Measurements from ENCODE around the gene APOBEC3B.
"Not testable (repeated sequence)": the region's sequence is repeated elsewhere in the genome, so short reads cannot be mapped to it uniquely, and the experiment has no call there.

The APOBEC3B gene

DNA sequence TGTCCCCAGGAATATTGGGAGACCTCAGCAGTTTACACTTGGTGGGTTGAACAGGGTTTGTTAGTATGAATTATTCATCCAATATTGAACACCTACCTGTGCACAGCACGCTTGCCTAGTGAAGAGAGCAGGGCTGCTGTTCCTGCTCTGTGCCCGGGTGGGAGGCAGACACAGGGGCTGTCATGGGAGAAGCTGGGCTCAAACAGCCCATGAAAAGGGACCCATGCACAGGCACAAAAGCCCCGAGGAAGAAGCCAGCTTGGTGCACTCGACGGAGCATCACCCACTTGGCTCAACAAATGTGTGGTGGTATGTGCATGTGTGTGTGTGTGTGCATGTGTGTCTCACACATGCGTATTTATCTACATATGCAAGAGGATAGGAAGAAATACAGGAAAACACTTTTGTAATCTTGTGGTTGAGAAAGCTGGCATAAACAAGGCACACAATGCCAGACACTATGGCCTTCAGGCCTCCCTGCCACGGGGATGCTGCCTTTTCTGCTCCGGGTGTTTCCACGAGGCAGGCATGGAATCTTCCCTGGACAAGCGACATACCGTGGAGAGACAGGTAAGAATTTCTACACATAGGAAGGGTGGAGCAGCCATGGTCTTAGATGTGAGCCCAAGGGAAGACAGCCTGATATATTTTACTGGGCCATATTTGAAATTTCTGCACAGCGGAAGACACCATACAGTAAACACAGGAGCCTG, 29.7 kb upstream of the APOBEC3B start:
- DNase-seq, result no peak

DNA sequence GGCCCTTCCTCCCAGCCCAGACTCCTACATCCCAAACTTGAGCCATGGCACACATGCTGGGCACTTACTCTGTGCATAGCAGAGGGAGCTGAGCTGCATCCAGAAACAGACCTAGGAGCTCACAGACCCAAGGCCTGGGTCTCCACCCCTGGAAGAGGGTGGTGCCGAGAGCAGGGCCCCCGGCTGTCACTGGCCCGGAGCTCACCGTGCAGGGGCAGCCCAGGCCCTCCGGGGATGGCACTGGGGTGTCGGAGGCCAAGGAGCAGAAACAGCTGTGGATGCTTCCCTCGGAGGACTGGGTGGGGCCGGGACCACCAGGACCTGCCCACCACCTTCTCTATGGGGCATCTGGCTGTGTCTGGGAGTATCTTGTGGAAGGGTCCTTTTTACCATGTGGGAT, 29.1 kb upstream of the APOBEC3B start:
- DNase-seq, result no peak

DNA sequence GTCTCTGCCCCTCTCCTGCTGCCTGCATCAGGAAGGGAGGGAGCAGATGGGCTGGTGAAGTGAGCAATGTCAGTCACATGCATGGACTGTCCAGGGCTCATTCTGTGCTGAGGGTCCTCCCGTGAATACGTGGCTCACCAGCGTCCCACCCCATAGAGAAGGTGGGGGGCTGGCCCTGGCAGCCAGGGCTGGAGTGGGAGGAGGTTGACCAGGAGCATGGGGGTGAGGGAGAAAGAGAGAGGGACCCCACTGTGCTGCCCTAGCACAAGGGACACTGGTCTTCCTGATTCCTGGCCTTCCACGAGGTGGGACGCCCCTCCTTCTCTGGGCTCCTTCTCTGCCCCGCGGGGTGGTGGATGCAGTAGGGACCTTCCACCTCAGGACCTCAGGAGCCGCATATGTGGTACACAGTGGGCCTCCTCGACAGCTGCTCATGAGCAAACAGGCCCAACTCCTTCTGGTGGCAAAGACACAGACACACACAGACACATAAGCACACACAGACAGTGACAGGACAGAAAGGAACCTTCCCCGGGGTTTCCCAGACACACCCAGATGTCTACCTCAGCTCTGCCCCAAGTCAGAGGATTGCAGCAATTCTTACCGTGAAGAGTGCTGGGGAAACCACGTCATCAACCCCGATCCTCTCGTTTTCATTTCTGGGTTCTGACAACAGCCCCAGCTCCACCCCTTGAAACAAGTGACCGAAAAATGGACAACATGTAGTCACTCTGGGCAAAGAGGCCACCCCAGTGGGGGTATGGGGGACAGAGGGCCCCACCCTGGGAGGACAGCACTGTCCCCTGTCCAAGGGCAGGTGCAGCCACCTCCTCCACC, 28.4 kb upstream of the APOBEC3B start:
- no peak for DNase-seq

DNA sequence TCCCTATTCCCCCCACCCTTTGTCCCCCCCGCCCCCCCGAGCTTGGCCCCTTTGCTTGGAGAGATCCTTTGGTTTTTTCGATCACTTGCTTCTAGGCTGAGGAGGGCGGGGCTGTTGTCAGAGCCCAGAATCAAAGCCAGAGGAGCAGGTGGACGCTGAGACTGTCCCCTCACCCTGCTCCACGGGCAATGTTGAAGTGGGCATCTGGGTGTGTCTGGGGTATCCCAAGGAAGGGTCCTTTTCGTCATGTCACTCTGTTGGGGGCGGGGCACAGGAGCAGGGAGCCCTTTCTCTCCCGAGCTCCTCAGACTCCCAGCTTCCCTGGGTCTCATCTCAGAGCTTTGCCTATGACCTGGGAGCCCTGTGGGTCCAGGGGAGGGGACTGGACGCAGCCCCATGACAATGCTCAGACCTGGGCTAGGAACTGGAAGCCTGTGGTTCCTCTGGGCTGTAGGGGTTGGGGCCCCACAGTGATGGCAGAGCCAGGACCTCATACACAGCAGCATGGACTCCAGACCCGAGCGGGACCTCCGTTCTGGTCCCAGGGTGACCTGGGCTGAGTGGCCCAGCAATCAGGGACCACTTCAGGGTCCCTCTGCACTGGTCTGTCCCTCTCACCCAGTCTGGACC, 27.6 kb upstream of the APOBEC3B start:
- DNase-seq, result no peak

DNA sequence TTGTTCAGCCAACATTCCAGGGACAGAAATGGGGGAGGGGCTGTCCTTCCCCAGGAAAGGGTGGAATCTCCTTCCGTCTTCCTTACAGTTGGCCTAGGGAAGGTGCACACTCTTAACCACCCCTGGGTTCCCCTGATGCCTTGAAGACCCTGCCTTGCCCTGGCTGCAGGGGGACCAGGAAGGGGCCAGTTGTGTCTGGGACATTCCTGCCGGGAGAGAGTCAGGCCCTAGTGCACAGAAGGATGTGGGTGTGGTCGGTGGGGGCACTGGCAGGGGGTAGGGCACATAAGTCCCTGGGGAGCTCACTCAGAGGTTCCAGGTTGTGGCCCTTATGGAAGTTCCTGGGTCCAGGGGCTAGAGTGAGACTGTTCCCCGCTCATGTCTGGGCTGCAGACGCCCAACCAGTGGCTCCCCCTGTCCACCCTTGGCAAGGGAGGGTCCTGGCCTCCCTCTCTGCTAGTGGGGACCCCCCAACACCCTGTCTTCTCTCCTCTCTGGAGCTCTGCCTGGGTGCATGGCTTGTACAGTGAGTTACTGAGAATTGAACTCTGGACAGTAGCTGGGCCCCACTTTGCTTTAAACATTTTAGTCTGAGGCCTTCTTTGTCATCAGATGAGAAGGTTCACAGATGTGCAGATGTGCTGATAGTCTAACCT, 26.8 kb upstream of the APOBEC3B start:
- DNase-seq, result no peak

DNA sequence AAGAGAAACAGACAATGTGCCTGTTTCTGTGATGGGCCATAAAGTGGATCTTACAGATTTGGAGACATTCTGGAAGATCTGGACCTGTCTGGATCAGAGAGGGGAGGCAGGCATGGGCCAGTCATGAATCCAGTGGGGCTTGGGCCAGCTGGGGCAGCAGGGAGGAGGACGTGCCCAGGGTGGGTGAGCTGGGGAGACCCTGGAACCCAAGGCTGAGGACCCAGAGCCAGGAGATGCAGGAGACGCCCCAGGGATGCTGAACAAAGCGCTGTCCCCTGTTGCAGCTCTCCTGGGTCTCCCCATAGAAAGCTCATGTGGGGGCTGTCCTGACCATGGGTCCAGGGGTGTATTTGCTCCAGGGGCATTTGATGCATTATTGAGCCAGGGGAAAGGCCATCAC, 26.2 kb upstream of the APOBEC3B start:
- no peak for DNase-seq

DNA sequence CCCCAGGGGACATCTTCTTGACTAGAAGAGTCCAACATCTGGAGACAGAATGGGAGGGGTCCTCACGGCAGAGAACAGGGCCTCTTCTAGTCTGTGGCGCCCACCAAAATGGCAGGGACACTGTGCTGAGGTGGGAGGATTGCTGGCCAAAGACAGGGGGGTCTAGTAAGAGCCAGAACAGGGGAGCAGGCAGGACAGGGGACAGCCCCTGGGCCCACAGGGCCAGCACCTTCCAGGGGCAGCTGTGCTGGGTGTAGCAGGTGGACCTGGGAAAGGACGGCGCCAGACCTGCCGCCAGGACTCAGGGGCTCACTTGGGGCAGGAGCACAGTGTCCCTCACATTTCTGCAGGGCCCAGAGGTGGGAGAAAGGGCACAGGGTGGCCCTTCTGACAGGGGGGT, 25.6 kb upstream of the APOBEC3B start:
- DNase-seq, result no peak

DNA sequence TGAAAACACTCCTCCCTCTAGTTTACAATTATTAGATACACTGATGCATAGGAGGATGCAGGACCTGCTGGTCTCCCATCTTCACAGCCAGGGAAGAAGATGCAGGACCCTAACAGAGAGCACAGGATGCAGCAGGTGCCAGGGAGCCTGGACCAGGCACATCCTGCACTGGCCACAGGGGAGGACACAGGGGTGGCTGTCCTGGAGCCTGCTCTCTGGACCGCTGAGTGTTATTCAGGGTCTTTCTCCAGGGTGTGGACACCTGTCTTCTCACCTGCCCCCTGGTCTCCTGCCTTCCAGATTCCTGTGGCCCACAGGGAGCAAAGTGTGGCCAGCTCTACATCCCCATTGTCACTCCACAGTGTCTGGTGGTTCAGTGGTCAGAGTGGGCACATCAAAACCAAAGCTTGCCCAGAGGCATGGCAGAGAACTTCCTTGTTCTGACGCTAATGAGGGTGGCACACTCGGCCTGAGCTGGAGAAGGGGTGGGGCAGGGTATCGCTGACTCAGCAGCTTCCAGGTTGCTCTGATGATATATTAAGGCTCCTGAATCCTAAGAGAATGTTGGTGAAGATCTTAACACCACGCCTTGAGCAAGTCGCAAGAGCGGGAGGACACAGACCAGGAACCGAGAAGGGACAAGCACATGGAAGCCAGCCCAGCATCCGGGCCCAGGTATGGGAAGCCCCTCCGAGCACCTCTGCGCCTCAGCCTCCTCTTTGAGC, 24.9 kb upstream of the APOBEC3B start, which contains the start of gene APOBEC3A:
TSS of gene APOBEC3A (plus strand) at position 564 of the 725 bp plus-strand sequence. CDS start at position 647, 83 bp downstream.
- no peak for DNase-seq

DNA sequence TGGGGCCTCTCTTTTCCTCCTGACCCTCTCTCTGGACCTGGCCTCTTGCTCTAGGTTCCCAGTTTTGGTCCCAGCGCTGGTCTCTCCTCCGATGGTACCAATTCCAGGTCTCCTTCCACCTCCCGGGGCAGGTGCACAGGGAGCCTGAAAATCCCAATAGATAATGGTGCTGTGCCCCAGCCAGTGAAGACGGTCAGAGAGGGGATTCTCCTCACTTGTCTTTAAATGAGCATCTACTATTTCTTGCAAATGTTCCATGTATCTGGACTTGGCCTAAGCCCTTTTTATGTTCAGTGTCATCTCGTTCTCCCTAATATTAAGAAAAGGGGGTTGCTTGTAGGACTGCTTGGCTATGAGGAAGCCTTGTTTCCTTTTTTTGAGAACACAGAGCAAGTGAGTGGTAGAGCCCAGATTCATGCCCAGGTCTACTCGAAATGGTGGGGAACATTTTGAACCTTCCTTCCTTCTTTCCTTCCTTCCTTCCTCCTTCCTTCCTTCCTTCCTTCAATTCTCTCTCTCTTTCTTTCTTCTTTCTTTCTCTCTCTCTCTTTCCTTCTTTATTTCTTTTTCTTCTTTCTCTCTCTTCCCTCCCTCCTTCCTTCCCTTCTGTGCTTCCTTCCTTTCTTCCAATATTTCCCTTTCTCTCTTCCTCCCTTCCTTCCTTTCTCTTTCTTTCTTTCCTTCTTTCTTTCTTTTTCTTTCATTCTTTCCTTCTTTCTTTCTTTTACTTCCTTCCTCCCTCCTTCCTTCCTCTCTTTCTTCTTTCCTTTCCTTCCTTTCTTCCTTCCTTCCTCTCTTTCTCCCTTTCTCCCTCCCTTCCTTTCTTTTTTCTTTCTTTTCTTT, 24.1 kb upstream of the APOBEC3B start:
- DNase-seq, result no peak

DNA sequence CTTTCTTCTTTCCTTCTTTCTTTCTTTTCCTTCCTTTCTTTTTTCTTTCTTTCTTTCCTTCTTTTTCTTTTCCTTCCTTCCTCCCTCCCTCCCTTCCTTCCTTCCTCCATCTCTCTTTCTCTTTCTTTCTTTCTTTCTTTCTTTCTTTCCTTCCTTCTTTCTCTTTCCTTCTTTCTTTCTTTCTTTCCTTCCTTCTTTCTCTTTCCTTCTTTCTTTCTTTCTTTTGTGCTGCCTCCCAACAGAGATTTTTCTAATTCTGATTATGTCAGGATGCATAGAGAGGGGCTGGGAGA, 23.6 kb upstream of the APOBEC3B start:
- not testable (repeated sequence) for DNase-seq

DNA sequence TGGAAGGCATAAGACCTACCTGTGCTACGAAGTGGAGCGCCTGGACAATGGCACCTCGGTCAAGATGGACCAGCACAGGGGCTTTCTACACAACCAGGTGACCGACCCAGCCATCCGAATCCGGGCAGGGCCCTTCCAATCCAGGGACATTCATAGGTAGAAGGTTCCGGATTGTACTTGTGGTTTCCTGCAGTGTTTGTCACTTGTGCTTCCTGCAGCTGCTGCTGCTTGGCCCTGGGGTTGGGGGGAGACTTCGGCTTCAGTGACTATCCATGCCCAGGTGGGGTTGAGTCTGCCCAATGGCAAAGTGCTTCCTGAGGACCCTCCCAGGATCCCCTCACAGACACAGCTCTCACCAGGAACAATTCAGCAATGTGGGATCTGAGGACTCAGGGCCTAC, 22.6 kb upstream of the APOBEC3B start:
- DNase-seq, result no peak

DNA sequence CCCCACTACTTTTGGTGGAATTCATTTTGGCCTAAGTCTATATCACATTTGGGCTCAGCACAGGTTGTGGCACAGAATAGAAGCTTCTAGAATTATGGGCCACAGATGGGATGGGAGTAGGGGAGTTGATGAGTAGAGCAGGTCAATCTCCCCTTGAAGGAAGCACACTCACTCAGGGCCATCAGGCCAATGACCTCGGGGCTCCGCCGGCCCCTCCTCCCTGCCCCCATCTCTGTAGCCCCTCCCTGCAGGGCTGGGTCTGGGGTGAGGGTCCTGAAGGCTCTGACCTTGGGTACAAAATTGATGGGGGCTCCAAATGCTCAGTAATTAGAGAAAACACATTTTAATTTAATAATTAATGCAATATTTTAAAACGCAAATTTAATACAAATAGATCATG, 21.5 kb upstream of the APOBEC3B start:
- not testable (repeated sequence) for DNase-seq

DNA sequence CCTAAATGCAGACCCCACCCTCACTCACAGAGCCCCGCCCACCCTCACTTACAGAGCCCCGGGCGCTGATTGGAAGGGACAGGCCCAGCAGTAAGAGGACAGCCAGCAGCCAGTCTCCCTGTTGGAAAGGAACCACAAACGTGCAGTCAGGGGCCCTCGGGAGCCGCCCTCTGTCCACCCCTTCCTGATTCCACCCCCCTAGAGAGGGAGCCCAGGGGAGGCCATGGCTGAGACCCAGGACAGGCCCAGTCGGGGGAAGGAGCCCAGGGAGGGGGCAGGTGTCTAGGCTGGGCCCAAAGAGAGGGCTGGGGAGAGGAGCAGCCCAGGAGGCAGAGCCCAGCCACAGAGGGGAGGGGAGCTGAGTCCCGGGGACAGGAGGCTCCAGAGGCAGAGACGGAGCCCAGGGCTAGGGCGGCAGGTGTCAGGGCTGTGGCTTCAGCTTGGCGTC, 18.8 kb upstream of the APOBEC3B start:
- not testable (repeated sequence) for DNase-seq

DNA sequence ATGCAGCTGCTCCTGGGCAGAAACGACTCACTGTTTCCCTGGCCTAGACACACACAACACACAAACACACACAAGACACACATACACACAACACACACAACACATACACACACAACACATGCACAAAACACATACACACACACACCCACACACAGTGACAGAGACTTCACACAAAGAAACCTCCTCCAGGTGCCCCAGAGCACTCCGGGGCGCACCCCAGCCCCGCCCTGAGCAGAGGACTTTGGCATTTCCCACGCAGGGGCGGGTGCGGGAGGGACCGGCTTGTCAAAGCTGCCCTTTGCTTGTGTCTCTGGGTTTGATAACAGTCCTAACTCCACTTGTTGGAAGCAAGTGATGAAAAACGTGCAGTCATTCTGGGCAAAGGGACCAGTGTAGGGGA, 18.3 kb upstream of the APOBEC3B start:
- no peak for DNase-seq

DNA sequence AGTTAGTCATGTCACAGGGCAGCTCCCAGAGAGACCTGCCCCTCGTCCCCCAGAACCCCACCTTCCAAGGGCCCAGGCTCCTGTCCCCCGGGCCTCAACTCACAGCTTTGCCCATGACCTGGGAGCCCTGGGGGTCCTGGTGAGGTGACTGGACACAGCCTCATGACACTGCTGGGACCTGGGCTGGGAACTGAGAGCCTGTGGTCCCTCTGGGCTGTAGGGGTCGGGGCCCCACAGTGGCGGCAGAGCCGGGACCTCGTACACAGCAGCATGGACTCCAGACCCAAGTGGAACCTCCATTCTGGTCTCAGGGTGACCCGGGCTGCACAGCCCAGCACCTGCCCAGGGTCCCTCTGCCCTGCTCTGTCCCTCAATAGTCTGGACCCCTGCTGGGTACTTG, 17.8 kb upstream of the APOBEC3B start:
- no peak for DNase-seq

DNA sequence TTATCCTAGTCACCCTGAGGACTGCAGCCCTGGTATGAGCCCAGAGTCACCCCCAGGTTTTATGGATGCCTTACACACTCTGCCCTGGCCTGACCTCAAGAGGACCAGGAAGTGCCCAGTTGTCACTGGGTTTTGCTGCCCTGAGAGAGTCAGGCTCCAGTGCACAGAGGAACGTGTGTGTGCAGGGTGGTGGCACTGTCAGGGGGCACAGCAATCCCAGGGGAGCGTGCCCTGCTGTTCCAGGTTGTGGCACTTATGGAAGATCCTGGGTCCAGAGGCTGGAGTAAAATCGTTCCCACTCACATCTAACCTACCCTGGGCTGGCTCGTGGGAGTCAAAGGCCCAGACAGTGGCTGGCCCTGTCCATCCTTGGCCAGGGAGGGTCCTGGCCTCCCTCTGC, 17.2 kb upstream of the APOBEC3B start:
- DNase-seq, result no peak

DNA sequence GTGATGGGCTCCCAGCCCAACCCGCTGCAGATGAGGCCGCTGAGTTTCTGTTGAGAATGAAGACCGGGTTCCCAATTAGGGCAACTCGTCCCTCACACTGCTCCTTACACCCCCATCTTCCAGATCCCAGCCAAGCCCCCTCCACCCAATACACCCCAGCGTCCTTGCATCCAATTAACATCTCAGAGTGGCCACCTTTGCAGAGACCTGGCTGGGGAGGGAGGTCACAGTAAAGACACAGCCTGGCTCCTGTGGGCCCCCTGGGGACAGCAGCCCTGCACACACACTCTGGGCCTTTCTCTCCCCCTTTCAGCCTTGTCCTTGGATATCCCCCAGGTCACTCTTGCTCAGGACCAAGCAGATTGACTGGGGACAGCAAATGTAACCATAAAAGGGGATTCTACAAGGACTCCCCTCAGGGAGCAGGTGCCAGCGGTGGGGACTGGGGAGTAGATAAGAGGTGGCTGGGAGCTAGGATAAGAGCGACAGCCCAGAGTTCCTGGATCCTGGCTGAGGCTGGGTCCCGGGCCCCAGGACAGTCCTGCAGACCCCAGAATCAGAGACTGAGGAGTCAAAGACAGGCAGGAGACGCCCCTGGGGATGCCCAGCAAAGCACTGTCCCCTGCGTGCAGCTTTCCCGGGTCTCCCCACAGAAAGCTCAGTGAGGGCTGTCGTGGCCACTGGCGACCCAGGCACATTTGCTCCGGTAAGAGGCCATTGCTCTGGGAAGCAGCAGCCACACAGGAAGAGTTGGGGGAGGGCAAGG, 16.4 kb upstream of the APOBEC3B start:
- no peak for DNase-seq

DNA sequence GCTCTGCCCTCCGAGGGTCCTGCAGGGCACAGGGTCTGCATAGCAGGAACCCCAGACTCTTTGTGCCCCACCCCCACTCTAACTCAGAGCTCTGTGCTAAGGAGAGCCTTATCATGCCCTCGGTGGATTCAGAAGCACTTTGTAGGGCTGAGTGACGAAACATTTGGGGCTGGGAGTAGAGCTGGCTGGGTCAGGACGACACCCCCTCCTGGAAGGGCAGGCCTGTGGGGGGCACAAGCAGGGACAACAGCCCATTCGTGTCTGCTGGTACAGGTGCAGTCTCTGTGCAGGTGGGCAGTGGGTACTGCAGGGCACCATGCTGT, 15.8 kb upstream of the APOBEC3B start:
- DNase-seq, result no peak

DNA sequence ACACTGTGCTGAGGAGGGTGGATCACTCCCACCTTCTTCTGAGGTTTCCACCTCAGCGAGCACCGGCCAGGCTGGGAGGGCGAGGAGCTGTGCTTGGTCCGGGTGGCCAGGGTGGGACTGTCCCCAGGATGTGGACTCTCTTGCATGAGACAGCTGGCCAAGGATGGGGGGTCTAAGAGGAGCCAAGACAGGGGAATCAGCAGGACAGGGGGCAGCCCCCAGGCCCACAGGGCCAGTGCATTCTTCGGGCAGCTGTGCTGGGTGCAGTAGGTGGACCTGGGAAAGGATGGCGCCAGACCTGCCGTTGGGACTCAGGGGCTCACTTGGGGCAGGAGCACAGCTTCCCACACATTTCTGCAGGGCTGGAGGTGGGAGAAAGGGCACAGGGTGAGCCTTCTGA, 15.2 kb upstream of the APOBEC3B start:
- no peak for DNase-seq

DNA sequence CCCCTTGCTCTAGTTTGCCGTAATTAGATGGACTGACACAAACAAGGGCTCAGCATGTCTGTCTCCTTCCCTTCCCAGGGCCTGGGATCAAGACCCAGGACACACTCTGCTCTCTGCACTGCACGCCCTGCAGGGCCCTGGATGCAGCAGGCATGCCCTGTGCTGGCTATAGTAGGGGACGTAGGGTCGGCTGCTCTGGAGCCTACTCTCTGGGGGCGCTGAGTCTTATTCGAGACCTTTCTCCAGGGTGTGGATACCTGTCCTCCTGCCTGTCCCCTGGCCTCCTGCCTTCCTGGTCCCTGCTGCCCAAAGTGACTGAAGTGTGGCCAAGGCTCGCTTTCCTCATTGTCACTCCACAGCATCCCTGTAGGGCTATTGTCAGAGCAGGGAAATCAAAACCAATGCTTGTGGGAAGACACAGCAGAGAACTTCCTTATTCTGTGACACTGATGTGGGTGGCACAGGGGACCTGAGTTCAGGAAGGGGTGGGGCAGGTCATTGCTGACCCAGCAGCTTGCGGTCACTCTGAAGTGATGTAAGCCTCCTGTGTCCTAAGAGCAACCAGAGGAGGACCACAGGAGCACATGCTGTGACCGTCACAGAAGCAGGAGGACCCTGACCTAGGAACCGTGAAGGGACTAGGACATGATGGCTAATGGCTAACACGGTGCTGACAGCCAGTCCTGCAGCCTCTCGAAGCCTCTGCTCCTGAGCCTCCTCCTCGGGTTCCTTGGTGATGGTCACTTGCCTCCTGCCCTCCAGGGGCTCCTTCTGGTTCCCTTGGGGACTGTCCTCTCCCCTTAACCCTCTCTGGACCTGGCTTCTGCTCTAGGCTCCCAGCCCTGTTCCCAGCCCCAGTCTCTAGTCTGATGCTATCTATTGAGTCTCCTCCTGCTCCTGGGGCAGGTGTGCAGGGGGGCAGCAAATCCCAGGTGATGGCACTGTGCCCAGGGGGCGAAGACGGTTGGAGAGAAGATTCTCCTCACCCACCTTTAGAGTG, 14.4 kb upstream of the APOBEC3B start:
- no peak for DNase-seq
